GM21526 (cell line): ENCODE results near the gene TMOD4.
"Not testable (repeated sequence)": the region's sequence is repeated elsewhere in the genome, so short reads cannot be mapped to it uniquely, and the experiment has no call there.

Experiments
- ATAC-seq: cut with Tn5 transposase; IDR thresholded peaks from one replicate; pipeline ENCODE4 v1.9.1; 2021; ENCODE audit warnings: moderate library complexity; ENCODE audit not compliant: unreplicated experiment, low FRiP score

Gene TMOD4

GRCh38 chr1:151175863-151176262 lies at the start of gene TMOD4:
Gene TMOD4, minus strand, starts transcription at chr1:151175981. Its CDS starts 1,106 bp downstream, at chr1:151174875.
- no peak for ATAC-seq

GRCh38 chr1:151222130-151222529 lies 46.3 kb upstream of the TMOD4 start:
- no peak for ATAC-seq

DNA sequence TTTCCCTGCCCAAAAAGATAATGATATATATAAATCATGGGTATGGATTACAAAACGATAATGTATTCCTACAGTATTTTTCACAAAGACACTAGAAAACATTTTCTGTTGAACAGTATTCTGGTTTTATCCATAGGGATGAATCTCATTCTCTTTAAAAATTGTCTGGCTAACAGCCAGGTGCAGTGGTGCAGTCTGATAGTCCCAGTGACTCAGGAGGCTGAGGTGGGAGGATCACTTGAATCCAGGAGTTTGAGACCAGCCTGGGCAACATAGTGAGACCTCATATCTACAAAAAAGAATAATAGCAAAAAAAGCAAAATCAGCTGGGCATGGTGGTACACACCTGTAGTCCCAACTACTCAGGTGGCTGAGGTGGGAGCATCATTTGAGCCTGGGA lies 45.8 kb upstream of the TMOD4 start:
- no peak for ATAC-seq

GRCh38 chr1:151213560-151213959 lies 37.8 kb upstream of the TMOD4 start:
- ATAC-seq: no peak

DNA sequence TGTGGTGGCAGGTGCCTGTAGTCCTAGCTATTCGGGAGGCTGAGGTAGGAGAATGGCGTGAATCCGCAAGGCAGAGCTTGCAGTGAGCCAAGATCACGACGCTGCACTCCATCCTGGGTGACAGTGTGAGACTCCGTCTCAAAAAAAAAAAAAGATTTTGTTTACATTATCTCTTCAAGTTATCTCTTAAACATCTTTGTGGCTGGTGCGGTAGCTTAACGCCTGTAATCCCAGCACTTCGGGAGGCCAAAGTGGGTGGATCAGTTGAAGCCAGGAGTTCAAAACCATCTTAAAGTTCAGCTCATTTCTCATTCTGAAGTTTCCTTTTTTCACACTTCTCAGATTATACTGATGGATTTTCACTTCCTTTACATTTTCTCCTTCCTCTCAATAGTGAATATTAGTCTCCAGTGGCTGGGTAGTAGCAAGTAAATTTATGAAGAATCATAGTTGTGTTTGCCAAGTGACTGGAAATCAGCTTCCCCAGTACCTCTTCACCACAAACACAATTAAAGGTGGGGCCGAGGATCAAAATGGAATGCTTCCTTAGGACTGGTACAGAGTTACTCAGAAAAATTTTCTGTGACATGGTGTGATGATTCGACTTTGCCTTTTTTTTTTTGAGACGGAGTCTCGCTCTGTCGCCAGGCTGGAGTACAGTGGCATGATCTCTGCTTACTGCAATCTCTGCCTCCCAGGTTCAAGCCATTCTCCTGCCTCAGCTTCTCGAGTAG lies 36.4 kb upstream of the TMOD4 start:
- no peak for ATAC-seq

DNA sequence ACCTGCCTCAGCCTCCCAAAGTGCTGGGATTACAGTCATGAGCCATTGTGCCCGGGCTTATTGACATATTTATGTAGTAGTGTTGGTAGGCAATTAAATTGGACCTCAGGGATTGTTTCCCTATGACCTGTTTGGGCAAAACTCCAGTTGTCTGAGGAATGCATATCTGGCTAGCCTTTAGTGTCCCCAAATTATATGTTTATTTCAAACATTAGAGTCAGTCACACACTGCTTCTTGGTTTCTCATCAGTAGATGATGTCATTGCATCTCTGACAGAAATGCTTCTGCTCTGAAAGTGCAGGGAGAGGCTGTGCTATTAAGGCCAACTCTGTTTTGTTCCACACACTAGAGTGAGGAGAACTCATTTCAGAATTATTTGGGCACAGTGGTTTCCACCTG lies 35.0 kb upstream of the TMOD4 start:
- no peak for ATAC-seq

DNA sequence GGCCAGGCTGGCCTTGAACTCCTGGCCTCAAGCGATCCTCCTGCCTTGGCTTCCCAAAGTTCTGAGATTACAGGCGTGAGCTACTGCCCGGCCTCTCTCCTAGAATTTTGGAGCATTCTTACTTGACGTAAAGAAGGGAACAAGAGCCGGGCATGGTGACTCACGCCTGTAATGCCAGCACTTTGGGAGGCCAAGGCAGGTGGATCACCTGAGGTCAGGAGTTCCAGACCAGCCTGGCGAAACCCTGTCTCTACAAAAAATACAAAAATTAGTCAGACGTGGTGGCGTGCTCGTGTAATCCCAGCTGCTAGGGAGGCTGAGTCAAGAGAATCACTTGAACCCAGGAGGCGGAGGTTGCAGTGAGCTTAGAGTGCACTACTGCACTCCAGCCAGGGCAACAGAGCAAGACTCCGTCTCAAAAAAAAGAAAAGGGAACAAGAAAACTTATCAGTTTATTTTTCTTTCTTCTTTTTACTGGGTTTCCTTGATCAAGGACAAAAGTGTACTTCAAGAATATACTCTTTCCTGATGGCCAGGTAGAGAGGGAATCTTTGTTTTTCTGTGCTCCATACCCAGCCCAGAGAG lies 29.7 kb upstream of the TMOD4 start:
- ATAC-seq: not testable (repeated sequence)

- ATAC-seq: no peak
Measured at GRCh38 chr1:151199873-151200581, 24.2 kb upstream of the TMOD4 start.

DNA sequence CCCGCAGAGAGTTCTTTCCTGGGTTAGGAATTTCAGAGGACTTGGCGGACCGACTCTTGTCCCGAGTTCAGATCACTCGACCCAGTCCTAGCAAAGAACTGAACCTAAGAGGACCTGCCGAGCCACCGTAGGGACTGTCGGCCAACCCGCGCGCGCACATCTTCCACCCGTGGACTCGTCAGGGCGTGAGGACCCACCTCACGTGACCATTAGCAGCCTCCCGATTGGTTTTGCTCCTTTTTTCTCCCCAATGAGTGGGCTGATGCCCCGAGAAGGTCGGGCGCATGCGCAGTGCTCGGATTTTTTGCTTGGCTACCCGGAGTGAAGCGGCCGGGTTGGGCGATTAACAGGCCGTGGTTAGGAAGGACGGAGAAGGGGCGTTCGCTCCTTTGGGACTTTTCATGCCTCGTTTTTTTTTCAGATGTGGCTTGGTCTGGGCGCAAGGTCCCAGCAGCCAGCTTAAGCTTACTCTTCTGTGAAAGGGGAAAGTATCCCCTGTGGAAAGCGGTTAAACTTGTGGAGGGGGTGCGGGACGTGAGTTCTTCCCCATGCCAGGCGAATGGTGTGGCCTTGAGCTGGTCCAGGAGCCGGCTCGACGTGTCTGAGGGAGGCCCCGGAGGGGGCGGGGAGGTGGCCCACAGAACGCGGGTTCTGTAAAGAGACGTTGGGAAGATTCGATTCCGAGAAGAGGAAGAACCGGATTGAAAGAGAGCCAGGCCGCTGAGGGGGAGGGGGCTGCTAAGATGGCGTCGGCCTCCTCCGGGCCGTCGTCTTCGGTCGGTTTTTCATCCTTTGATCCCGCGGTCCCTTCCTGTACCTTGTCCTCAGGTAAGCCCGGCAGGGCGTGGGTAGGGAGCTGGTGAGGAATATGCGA lies 22.7 kb upstream of the TMOD4 start, which contains the start of gene PIP5K1A:
PIP5K1A (plus strand) TSS at position 299 of the 874 bp plus-strand sequence; CDS start at position 744, 445 bp downstream.
- peak; percentile 75 for ATAC-seq

GRCh38 chr1:151197863-151198253 lies 22.1 kb upstream of the TMOD4 start:
- no peak for ATAC-seq

GRCh38 chr1:151196292-151196800 lies 20.6 kb upstream of the TMOD4 start:
- no peak for ATAC-seq

DNA sequence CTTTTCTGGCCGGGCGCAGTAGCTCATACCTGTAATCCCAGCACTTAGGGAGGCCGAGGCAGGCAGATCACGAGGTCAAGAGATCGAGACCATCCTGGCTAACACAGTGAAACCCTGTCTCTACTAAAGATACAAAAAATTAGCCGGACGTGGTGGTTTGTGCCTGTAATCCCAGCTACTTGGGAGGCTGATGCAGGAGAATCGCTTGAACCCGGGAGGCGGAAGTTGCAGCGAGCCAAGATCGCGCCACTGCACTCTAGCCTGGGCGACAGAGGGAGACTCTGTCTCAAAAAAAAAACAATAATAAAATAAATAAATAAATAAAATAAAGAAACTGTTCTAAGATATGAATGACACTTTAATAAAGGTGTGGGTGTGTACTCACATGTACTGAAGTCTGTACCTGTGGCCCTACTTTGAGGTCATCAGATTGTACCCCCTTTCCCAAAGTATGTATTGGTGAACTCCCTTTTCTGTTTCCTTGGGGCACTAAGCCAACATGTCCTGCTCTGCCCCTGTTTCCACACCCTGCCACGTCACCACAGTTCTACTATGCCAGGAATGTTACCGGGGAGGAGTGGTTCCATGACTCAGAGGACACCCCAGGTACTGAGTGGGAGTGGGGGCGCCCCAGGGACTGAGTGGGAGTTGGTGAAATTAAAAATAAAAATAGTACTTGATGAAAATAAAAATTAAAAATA lies 19.3 kb upstream of the TMOD4 start:
- not testable (repeated sequence) for ATAC-seq

DNA sequence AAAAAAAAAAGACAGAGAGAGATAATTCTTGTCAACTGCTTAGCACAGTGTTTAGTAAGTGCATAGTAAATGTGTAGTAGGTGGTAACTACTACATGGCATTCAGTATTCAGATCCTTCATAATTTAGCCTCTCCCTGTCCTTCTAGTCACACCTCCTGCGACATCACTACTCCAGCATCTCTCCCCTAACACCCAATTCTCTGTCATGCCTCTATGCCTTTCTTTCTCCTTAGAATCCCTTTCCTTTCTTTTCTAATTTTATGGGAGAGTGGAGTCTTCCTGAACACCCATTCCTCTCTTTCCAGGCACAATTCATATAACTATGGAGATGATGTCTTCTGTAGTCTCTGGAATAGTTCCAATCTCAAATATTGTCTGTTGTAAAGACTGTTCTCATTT lies 18.1 kb upstream of the TMOD4 start:
- ATAC-seq: no peak

GRCh38 chr1:151193304-151193703 lies 17.5 kb upstream of the TMOD4 start:
- no peak for ATAC-seq

- no peak for ATAC-seq
Measured at GRCh38 chr1:151192047-151192446, 16.3 kb upstream of the TMOD4 start.

DNA sequence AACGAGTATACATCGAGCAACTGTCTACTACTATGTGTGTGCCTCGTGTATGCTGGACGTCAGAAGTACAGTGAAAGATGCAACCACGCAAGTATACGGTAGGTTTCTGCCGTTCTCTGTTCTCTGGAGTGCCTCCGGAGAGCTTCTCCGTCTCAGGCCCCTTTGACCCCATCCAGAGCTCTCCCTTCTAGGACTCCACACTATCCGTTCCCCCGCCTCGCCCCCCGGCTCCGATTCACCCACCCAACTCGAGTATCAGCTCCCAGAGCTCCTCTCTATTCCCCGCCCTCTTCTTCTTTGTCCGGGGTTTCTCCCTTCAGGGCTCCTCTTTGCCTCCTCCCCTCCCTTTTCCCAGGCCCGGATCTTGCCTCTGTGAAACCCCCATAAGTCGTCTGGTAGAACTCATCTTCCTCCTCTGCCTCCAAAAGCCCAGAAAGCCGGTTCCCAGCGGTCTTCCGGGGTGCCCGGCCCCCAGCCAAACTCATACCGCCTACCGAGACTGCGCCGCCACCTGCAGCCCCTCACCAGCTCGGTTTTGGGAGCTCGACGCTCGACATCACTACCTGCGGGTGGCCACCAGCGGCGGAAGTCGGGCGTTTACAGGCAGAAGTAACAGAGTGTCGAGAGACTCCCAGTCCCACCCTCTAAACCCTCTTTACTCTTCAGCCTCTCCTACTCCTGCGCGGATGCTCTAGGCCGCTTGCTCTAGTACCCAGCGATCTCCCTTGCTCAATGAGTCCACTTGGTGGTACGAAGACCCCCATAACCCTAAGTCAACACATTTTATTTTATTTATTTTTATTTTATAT lies 14.1 kb upstream of the TMOD4 start, which contains the start of gene VPS72:
VPS72 (minus strand) TSS at position 561 of the 809 bp plus-strand sequence; CDS start at position 485, 76 bp downstream.
- peak; percentile 79 for ATAC-seq

GRCh38 chr1:151188667-151189066 lies 12.9 kb upstream of the TMOD4 start:
- not testable (repeated sequence) for ATAC-seq

DNA sequence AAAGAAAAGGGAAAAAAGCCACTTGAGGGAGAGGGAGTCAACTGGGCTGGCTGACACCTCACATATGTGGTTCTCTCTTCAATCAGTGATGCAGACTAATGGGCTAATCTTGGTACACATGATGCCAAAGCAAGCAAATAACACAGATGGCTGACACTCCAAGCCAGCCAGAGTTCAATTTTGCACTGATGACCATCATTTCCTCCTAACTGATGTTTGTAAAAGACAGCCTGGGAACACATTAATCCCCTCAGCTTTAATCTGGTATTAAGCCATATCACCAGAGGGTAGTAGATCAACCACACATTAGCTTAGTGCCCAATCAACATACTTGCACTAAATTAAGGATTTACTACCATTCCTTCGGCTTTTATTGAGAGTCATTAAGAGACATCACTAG lies 11.4 kb upstream of the TMOD4 start:
- ATAC-seq: no peak

DNA sequence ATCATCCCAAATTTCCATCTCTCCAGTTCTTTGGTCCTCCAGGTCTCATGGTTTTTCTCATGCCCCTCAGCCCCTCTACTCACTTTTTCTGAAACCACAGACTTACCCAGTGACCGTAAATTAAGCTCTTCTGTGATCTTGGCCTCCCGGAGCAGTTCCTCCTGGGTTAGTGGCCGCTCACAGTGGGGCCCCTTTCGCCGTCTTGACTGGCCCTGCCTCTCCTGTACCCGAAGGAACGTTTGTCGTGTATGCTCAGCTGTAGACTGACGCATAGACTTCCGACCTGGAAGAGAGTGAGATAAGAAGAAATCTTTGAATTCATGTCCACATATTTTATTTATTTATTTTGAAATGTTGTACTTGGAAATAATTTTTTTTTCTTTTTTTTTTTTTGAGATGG lies 8.4 kb upstream of the TMOD4 start:
- ATAC-seq: no peak
